Endodermal cell (in vitro differentiated cells): ENCODE data around the gene ETV6. TPM values are rescaled to one million over a fixed set of nuclear protein-coding genes. Genes with fewer than 3 reads are reported as not detected.

Source experiments
- DNase-seq: peaks from one replicate; pipeline ENCODE4 v3.0.0-alpha.2; 2017
- H3K27ac ChIP-seq: 2 replicates; pipeline ENCODE4 v1.5.1; 2013; ENCODE audit warnings: mild to moderate bottlenecking, low read depth, low read length, moderate library complexity
- H3K27me3 ChIP-seq: 2 replicates; pipeline ENCODE4 v1.6.1; 2013; ENCODE audit warnings: mild to moderate bottlenecking, low read length, moderate library complexity; ENCODE audit not compliant: insufficient read depth, control insufficient read depth, poor library complexity, severe bottlenecking
- H3K36me3 ChIP-seq: 2 replicates; pipeline ENCODE4 v1.7.0; 2013; ENCODE audit warnings: mild to moderate bottlenecking, low read length, moderate library complexity; ENCODE audit not compliant: control insufficient read depth, insufficient read depth
- H3K4me1 ChIP-seq: one replicate; pipeline ENCODE4 v1.7.0; 2013; ENCODE audit warnings: low read length; ENCODE audit not compliant: control insufficient read depth, insufficient read depth
- H3K4me3 ChIP-seq: 2 replicates; pipeline ENCODE4 v1.5.1; 2013; ENCODE audit warnings: mild to moderate bottlenecking, low read length, moderate library complexity
- H3K9ac ChIP-seq: 2 replicates; pipeline ENCODE4 v1.6.1; 2013; ENCODE audit warnings: mild to moderate bottlenecking, low read length, moderate library complexity; ENCODE audit not compliant: poor library complexity, severe bottlenecking; ENCODE audit errors: extremely low read depth
- H3K9me3 ChIP-seq: 2 replicates; pipeline ENCODE4 v1.6.1; 2013; ENCODE audit warnings: mild to moderate bottlenecking, low read length, moderate library complexity; ENCODE audit not compliant: control insufficient read depth
- H3K27ac Mint-ChIP-seq: 2 replicates; pipeline ENCODE4 v1.8.0; 2020; ENCODE audit warnings: mixed read lengths
- H3K27me3 Mint-ChIP-seq: 2 replicates; pipeline ENCODE4 v1.8.0; 2021; ENCODE audit warnings: mild to moderate bottlenecking, mixed read lengths; ENCODE audit not compliant: insufficient read depth
- H3K36me3 Mint-ChIP-seq: 2 replicates; pipeline ENCODE4 v1.8.0; 2020; ENCODE audit warnings: low read depth, mixed read lengths
- H3K4me1 Mint-ChIP-seq: 2 replicates; pipeline ENCODE4 v1.8.0; 2020; ENCODE audit warnings: mixed read lengths
- H3K4me3 Mint-ChIP-seq: 2 replicates; pipeline ENCODE4 v1.8.0; 2020; ENCODE audit warnings: mild to moderate bottlenecking, moderate library complexity, mixed read lengths
- H3K9me3 Mint-ChIP-seq: 2 replicates; pipeline ENCODE4 v1.8.0; 2020; ENCODE audit warnings: mild to moderate bottlenecking, mixed read lengths
- CTCF ChIP-seq: fragments of 200-600 bp; sonication (generic); conservative IDR thresholded peaks from 2 replicates; pipeline ENCODE4 v1.5.0; 2021; ENCODE audit warnings: antibody characterized with exemption, mild to moderate bottlenecking
- WGBS, 2 experiments: methylation state at CpG; one replicate each; pipeline versions ENCODE4 v1.1.5 to v1.1.7; 2013; ENCODE audit warnings: missing lambda C conversion rate in 2 of 2, mixed read lengths in 1 of 2; ENCODE audit not compliant: insufficient coverage in 1 of 2, insufficient read length in 1 of 2; 5-methylcytosine and 5-hydroxymethylcytosine counted together
- total RNA-seq, 2 donors: library from RNA; stranded (reverse); fragmentation: NEBNext Ultra II Directional in 1 of 2; extraction: Animal tissue kit (Norgen Biotek cat#: 25700) in 1 of 2; gene quantifications; 2 replicates in 1 of 2; 3 replicates in 1 of 2; pipeline ENCODE4 v1.2.1, GENCODE V29; 2021

ETV6 gene
- total RNA-seq, 2 donors from 2014 or later = 9.3 to 22.1 TPM

- no peak for DNase-seq
- Mint-ChIP-seq H3K27ac (no peak overlapping the region), H3K4me1 (peaks cover 6% of the 10 kb centered on the region), H3K9me3 (peaks cover 2% of the 10 kb centered on the region), H3K4me3 (no peak overlapping the region), H3K27me3 (no peaks in the 10 kb centered on the region), H3K36me3 (peaks cover 11% of the 10 kb centered on the region)
- Histone ChIP-seq H3K9ac (no peak overlapping the region), H3K27ac (no peak overlapping the region), H3K36me3 (no peaks in the 10 kb centered on the region), H3K27me3 (no peaks in the 10 kb centered on the region), H3K4me1 (no peaks in the 10 kb centered on the region), H3K4me3 (no peak overlapping the region), H3K9me3 (peaks cover 10% of the 10 kb centered on the region)
- WGBS, 2 experiments = 87% methylated on average over 3 of the region's 3 CpGs; no CpG with 5 or more reads in 1 of the 2 experiments
- TF ChIP-seq CTCF = peak; percentile 68
These were observed 155.6 kb downstream of the ETV6 start for GRCh38 chr12:11805043-11805442.

- Mint-ChIP-seq H3K27ac (no peak overlapping the region), H3K27me3 (no peaks in the 10 kb centered on the region), H3K4me3 (no peak overlapping the region), H3K9me3 (peaks cover 2% of the 10 kb centered on the region), H3K4me1 (peaks cover 7% of the 10 kb centered on the region), H3K36me3 (peaks cover 11% of the 10 kb centered on the region)
- WGBS, 2 experiments = 94 to 100% methylated on average over 2 to 3 of the region's 3 CpGs
- Histone ChIP-seq H3K9me3 (peaks cover 10% of the 10 kb centered on the region), H3K9ac (no peak overlapping the region), H3K27ac (no peak overlapping the region), H3K27me3 (no peaks in the 10 kb centered on the region), H3K4me1 (no peaks in the 10 kb centered on the region), H3K4me3 (no peak overlapping the region), H3K36me3 (no peaks in the 10 kb centered on the region)
- TF ChIP-seq CTCF = no peak
- no peak for DNase-seq
These were observed 156.2 kb downstream of the ETV6 start for GRCh38 chr12:11805680-11806079.

- no peaks in the 10 kb centered on the region for H3K27me3 Mint-ChIP-seq
- no peak overlapping the region for H3K4me3 Mint-ChIP-seq
- H3K36me3 ChIP-seq = no peaks in the 10 kb centered on the region
- H3K27me3 ChIP-seq = no peaks in the 10 kb centered on the region
- TF ChIP-seq CTCF = no peak
- H3K4me3 ChIP-seq = no peak overlapping the region
- H3K4me1 ChIP-seq = peaks cover 9% of the 10 kb centered on the region
- no peak overlapping the region for H3K9ac ChIP-seq
- peaks cover 10% of the 10 kb centered on the region for H3K9me3 ChIP-seq
- H3K27ac Mint-ChIP-seq = no peak overlapping the region
- peaks cover 21% of the 10 kb centered on the region for H3K4me1 Mint-ChIP-seq
- DNase-seq = no peak
- H3K36me3 Mint-ChIP-seq = peaks cover 11% of the 10 kb centered on the region
- peaks cover 2% of the 10 kb centered on the region for H3K9me3 Mint-ChIP-seq
- no peak overlapping the region for H3K27ac ChIP-seq
These were observed 158.0 kb downstream of the ETV6 start for GRCh38 chr12:11807458-11807857.
